Stimulated activated CD8-positive, alpha-beta memory T cell treated with anti-CD3 and anti-CD28 coated beads, Interleukin-15, amount 100 ng/mL, for 1 hour (primary cell): ENCODE measurements around the gene RGS10.

Source experiments
- DNase-seq: peaks from one replicate; pipeline ENCODE4 v3.0.0-alpha.2; 2020; ENCODE audit warnings: low read depth

Gene RGS10

DNA sequence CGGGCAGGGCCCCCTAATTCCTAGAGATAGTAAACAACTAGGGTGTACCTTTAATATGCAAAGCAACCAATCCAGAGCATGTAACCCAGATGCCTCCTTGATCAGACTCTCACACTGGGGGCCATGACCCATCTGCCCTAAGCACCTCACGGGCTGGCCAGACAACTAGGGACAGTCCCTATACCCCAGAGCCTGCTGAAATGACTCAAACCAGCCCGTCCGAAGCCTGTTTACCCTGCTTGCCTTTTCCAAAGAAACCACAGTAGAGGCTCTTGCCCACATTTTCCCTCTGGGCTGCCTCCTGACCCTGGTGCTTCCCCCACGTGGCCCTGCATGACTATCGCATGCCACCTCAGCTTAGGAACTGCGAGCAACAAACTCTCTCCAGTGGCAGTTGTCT is 46.2 kb downstream of the RGS10 start:
- no peak for DNase-seq

DNA sequence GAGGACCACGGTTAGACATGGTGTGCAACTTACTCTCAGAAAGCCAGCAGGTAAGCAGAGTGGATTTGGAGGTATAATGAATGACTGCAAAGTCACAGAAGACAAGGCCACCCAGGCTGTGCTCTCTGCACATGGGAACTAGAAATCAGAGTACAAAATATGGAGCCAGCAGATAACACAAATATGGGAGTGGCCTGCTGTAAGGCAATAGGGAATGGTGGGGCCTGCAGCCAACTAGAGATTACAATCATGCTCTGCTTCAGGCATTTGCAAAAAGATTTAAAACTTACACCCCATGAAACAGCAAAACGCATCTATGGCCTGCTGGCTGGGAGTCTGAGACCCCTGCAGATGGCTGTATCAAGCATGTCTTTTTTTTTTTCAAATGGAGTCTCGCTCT is 47.0 kb downstream of the RGS10 start:
- DNase-seq, result no peak

DNA sequence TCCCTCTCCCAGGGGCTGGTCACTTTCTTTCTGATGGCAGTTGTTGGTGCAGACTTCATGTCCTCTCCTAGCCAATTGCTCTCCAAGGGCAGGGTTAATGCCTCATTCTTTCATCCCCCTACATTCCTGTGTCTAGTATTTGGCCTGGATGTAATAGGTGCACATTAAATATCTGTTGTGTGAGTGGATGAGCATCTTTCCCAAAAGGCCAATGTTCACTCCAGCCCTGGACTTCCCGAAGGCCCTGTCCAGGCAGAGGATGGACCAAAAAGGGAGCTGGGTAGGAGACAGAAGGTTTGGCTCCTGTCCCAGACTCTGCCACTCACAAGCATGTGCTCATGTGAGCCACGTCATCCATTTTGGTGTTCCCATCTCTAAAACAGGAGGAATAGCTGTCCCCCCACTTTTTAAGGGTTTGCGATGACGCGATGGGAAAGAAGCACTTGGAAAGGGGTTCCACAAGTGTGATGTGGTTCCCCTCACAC is 47.5 kb downstream of the RGS10 start:
- no peak for DNase-seq

DNA sequence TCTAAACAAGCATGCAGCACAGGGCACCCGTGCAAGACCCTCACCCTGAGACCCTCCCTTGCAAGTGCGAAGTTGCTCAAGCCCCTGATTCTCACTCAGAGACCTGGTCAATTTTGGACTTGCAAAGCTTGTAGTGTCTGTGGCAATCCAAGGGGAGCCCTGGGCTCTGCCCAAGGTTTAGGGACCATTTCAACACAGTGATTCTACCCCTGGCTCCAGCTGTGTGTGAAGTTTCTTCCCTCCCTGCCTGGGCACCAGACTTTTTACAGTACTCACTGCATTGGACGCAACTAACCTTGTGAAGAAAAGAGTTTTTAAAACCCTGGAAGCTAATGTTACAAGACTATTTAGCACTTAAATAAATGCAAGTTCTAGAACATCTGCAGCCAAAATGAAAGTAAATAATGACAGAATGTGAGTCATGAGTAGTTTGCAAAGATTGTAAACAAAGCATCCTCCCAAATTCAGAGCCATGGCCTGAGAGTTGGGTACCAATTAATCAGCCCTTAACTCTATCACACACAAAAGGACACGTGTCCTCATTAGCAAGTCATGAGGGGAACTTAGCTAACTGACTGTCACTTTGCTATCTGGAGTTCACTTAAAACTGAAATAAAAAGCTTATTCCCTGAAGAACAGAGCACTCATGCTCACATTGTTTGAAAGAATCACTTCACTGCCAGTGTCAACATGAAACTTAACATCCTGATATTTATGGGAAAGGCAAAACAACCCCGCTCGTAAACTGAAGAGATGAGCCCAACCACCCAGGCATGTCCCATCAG is 48.1 kb downstream of the RGS10 start:
- no peak for DNase-seq

DNA sequence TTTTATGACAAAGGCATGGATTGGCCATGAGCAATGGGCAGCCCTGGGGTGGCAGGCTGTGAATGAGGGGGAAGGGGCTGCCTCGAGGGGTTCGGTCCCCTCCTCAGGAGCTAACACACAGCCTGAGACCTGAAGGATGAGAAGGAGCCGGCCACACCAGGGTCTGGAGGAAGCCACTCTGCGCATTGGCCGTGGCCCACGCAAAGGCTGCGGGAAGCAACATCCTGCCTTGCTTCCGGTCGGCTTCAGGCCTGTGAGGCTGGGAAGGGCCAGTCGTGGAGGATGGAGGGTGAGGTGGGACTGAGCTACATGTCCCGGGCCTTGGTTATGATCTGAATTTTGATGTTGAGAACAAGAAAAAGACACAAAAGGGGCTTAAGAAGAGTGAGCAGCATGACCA is 49.4 kb downstream of the RGS10 start:
- DNase-seq, result no peak

DNA sequence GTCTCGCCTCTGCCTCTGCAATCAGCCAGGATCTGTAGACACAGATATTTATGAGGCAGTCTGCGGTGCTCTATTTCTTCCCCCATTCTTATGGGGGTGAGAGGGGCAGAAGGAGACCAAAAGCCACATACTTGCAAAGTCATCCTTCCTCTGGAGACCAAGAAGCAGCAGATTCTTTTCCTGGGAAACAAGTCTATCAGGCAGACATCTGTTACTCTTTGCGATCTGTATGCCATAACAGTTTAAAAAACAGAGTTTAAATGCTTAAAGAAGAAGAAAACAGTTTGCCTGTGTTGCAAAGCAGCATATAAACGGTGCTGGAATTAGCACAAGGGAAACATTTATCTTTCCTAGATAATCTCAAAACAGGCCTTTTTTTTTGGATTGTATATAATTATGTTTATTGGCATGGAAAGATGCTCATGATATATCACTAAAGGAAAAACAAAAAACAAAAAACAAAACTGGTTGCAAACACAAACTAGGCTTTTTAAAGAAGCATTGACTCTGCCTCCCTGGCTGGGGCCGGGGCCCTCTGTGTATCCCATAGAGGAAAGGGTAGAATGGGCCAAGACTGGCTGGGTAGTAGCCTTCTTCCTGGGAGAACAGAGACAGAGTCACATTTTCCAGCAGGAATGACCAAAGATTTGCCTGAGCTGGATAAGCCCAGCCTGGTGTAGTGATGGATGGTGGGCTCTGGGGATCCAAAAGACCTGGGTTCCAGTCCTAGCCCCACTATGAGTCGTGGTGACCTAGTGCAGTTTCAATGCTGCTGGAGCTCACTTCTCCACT is 50.4 kb downstream of the RGS10 start:
- no peak for DNase-seq

DNA sequence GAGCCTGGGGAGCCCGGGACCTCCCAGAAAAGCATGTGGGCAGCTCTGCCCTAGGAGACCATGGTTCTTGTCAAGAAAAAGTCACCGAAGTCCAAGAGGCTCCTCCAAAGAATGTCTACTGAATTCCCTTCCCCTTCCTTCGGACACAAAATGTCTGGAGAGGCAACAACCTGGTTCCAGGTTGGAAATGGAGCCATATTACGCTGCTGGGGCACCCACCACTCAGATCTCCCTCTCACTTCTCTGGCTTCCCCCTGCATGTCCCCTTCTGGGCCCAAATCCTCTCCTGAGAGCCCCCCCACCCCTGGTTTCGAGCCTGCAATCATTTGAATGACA is 52.6 kb downstream of the RGS10 start:
- DNase-seq, result no peak

DNA sequence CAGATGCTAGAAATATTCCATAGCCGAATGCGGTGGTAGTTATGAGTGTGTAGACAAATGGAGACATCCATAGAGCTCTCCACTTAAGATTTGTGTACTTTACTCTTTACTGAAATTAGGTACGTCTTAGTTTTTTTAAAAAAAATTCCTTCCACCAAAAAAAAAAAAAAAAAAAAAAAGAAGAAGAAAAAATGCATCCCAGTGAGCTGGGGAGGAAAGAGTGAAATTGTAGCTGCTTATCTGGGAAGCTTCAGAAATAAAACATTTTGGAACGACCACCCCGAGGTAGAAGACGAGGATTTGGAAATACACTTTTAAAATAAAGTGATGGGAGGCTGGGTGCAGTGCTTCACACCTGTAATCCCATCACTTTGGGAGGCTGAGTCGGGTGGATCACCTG is 53.8 kb downstream of the RGS10 start:
- no peak for DNase-seq

DNA sequence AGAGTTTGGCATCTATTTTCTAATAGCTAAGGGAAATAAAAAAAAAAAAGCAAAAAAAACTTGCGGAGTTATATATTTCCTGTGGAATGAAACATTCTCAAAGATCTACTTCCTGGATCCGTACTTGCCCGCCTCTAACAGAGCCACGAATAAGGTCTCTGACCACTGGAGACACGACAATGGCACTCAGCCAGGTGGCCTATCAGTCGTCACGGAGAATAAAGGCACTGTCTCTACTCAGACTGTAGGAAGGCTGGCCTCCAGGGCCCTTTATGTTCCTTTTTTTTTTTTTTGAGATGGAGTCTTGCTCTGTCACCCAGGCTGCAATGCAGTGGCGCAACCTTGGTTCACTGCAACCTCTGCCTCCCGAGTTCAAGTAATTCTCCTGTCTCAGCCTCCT is 58.7 kb downstream of the RGS10 start:
- DNase-seq, result no peak

DNA sequence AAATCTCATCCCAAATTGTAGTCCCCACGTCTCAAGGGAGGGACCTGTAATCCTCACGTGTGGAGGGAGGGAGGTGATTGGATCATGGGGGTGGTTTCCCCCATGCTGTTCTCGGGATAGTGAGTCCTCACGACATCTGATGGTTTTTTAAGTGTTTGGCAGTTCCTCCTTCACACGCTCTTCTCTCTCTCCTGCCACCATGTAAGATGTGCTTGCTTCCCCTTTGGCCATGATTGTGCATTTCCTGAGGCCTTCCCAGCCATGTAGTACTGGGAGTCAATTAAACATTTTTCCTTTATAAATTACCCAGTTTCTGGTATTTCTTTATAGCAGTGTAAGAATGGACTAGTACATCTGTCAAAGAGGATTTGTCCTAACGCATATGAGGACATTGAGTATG is 59.5 kb downstream of the RGS10 start:
- DNase-seq, result no peak

DNA sequence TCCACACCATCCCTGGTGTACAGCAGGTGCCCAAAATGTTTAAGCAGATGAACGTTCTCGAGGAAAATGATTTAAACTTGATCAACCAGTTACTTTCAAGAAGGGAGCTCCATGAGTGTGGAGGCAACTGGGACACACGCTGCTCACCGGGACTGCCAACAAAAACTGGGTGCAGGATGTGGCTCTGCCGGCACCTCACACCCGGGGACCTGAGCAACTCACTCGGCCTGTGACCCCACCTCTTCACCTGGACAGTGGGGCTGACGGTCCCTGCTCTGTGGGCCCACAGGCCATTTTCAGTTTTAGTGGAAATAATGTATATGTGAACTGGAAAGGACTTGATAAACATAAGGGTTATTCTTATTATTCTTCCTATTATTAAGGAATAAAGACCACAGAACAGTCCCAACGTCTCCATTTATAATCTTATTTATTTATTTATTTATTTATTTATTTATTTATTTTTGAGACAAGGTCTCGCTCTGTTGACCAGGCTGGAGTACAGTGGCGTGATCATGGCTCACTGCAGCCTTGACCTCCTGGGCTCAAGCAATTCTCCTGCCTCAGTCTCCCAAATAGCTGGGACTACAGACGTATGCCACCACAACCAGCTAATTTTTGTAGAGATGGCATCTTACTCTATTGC is 60.6 kb downstream of the RGS10 start:
- DNase-seq, result no peak

DNA sequence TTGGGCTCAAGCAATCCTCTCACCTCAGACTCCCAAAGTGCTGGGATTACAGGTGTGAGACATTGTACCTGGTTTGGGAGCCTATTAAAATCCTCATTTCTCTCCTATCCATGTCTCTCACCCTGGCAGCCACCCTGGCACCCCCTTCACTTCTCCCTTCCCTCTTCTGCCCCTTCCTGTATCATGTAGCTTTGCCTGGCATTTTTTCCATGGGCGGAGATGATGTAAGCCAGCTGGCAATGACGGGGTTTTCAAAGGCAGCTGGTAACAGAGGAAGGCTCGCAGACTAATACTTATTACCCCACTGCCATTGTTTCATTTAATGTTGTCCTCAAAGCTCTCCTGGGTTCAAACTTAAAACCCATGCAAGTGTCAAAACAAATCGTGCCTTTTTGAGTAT is 61.9 kb downstream of the RGS10 start:
- DNase-seq, result no peak

DNA sequence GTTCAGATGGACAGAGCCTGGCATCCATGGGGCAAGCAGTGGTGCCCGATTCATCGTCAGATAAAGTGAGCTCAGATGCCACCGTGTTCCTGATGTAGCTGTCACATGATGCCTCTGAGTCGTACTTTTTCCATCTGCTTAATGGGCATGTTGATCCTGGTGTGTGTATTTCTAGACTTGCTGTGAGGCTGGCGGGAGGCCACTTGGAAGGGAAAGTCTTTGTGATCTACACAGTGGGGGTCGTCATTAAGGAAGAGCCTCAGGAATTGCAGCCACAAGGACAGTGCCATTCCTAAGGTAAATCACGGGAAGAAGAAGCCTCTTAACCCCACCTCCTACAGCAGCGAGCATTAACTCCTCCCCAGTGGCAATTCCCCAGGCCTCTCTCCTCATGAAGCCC is 63.0 kb downstream of the RGS10 start:
- DNase-seq, result no peak

DNA sequence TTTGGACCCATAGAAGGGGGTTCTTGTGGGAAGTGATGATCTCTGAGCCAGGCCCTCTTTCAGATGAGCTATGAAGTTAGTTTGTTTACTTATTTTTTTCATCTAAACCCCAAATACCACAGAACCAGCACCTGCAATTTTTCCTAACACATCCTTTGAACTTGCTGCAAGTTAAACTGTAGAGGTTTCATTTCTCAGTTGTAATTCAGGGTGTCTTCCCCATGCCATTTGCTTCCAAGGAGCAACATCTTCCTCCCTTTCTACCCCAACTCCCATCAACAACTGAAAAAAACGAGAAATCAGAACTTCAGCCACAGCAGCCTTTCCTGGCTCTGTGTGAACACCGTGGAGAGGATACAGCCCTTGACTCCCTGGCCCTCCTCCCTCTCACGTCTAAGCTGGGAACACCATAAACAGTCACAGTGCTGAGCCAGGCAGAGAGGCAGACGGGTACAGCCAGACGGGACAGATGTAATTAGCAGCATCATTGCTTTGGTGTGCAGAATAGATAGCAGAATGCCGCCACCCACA is 63.6 kb downstream of the RGS10 start:
- no peak for DNase-seq

DNA sequence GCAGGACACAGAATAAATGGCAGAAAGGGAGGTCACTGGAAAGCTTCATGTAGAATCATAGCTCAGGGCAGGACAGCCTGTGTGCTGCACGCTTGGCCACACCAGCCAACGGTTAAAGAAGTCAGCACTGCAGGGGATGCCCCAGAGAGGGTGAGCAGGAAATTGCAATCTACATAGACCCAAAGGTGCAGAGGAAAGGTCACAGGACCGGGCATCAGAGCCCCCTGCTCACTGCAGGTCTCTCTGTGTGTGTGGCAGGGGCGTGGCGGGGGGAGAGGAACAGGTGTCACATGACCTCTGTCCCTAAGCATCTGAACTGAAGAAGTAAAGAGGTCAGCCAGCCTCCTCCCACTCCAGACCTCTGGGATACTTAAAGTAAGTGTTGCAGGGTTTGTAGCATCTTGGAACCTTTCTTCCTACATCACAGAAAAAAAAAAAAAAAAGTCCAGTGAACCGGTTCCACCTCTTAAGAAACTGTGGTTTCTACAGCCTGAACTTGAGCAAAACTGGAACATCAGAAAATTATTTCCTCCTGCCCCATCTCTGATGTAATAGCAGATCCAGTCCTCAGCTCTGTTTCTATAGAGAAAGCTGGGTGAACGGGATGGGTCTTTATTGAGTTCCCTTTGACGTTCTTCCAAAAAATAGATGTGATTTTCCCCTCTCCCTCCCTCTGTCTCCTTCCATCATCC is 64.3 kb downstream of the RGS10 start:
- DNase-seq, result no peak

DNA sequence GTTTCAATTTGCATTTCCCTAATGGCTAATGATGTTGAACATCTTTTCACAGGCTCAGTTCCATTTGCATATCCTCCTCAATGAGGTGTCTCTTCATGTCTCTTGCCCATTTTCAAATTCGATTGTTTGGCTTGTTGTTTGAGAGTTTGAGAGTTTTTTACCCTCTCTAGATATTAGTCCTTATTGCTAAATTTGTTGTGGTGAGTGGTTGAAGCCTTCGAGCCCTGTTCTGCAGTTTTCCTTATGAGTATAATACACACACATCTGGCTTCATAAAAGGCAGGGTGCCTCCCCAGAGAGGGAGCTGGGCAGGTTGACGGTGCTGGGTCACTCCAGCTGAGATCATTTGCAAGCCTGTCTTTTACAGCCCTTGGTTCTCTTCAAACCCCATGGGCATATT is 65.1 kb downstream of the RGS10 start:
- no peak for DNase-seq

DNA sequence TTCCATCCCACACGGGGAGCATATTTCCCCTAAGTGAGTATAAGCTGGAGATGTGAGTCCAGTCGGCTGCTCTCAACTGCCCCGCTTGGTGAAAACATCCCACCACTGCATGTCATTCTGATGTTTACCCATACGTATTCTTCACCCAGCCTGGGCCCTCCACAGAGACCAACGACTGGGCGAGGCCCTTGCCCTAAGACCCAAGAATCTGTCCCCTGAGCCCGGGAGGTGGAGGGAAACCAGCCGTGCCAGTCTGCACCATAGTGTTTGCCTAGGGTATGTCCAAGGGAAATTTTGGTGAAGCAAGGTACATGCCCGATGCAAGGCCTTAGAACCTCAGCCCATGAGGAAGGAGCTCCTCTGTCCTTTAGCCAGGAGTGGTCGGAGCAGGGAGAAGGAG is 67.9 kb downstream of the RGS10 start:
- no peak for DNase-seq

DNA sequence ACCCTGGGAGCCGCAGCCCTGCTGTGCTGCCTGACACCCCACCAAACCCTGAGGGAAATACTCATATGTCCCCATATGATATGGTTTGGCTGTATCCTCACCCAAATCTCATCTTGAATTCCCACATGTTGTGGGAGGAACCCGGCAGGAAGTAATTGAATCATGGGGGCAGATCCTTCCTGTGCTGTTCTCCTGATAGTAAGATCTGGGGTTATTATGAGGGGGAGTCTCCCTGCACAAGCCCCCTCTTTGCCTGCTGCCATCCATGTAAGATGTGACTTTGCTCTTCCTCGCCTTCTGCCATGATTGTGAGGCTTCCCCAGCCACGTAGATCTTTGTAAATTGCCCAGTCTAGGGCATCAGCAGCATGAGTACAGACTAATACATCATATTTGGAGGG is 68.7 kb downstream of the RGS10 start:
- DNase-seq, result no peak

DNA sequence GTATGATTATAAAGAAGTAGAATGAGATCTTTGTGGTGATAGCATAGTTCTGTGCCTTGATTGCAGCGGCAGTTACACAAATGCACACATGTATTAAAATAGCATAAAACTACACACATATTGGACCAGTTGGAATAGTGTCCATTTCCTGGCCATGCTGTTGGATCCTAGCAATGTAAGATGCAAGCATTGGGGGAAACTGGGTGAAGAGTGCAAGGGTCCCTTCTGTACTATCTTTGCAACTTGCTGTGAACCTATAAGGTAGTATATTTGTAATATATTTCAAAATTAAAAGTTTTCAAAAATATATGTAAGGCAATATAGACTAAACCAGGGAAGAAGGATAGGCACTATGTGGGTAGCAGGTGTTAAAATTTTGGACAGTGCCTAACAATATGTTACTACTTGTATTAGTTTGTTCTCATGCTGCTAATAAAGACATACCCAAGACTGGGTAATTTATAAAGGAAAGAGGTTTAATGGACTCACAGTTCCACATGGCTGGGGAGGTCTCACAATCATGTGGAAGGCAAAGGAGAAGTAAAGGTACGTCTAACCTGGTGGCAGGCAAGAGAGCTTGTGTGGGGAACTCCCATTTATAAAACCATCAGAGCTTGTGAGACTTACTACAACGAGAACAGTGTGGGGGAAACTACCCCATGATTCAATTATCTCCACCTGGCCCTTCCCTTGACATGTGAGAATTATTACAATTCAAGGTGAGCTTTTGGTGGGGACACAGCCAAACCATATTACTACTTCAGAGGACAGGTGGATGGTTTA is 71.4 kb downstream of the RGS10 start:
- no peak for DNase-seq

DNA sequence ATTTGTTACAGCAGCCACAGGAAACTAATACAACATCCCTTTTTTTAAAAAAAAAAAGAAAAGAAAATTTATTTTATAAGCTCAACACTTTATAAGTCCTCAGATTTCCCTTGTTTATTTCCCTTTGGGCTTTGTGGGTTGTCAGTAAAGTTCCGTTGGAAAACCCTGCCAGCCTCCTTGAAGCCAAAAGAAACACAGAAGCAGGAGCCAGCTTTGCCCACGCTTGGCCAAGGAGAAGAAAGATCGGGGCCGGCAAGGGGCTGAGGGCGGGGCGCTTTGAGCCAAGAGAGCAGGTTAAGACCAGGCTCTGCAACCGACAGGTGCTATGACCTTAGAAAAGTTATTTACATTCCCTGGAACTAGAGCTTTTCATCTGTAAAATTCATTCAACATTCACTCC is 72.7 kb downstream of the RGS10 start:
- DNase-seq, result no peak

DNA sequence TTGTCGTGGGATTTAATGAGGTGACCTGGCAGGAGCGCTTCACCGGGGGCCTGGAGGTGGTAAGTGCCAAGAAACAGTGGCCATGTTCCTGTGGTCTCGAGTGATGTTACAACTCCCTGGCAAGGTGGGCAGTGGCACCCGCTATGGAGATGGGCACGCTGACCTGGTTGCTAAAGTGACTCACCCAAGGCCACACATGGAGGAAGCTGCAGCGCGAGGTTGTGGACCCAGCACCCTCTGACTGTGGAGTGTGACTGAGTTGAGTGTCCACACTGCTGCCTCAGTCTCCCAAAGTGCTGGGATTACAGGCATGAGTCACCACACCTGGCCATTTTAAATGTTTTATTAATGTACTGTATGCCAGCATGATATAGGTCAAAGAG is 73.2 kb downstream of the RGS10 start:
- DNase-seq, result no peak
